GM21381 (cell line): ENCODE results near the gene XIAP.
A peak's percentile ranks its signal among the peaks of the same experiment; 100 is the strongest.
"Not testable (repeated sequence)": the region's sequence is repeated elsewhere in the genome, so short reads cannot be mapped to it uniquely, and the experiment has no call there.

Experiments used
- ATAC-seq: cut with Tn5 transposase; IDR thresholded peaks from one replicate; pipeline ENCODE4 v1.9.1; 2021; ENCODE audit warnings: mild to moderate bottlenecking, moderate library complexity; ENCODE audit not compliant: unreplicated experiment

Gene XIAP

DNA sequence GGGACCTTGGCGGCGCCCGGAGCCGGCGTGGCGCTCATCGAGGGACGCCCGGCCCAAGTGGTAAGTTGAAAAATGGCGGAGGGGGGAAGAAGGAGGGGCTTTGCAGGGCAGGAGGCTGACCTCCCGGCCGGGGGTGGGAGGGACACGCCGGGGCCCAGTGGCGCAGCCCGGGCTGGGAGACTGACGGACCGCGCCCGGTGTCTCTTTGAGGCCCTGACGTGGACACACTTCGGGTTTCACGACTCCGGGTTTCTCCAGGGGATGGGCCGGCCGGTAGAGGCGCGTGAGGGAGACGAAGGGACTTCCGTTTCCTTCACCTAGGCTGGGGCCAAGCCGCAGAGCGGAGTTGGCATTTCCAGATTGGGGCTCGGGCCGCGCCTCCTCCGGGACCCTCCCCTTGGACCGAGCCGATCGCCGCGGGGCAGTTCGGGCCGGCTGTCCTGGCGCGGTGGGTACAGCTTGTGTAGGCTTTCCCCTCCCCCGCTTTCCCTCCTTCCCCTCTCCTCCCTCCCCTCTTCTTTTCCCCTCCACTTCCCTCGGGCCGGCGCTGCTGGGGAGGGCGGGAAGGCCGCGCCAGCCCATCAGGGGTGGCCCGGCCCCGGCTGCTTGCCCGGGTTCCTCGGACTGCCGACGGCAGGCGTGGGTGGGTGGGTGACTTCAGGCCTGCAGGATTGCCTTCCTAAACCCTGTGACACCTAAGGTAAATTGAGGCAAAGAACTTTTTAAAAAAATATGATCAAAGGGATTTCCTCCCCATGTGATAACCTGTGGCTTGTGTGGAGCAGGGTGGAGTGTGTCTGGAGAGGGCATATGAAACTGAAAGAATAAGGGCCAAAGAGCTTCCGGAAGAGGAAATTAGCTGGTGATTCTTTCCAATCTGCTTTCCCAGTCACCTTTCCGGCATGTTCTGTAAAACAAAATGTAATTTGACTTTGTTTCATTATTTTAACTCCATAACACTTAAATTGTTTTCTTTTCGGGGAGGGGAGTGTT, at the start of gene XIAP:
TSS of gene XIAP (plus strand) at position 208 of the 993 bp plus-strand sequence. CDS start 25,610 bp downstream, outside the sequence.
- peak; percentile 81 for ATAC-seq

DNA sequence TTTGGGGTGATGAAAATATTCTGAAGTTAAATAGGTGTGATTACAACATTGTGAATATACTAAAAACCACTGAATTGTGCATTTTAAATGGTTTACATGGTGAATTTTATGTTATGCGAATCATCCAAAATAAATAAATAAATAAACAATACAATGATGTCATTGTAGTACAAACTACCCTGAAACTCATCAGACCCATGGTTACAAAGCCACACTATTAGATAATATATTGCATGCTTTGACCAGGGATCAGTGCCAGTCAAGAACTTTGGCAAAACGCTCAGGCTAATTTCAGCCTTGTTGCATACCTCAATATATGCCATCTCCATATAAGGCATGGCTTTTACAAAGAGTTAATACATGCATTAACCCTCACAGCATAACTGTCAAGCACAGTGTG, 45.5 kb upstream of the XIAP start:
- ATAC-seq, result no peak

DNA sequence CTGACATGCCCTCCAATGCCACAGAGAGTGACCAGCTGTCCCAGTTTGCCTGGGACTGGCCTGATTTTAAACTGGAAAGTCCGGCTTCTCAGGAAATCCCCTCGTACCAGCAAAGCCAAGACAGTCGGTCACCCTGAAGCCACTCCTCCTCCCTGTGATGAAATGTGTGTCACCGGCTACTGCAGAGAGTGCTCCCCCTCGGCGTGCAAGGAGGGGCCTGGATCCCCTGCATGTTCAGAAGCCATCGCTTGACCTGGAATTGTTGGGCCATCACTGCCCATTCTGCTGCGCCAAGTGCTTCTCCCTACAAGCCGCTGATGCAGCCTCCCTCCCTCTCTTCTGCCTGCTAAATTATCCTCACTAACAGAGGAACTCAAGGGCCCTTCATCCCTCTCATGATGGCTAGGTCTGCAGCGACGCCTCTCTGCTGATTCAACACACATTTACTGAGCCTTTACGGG, 44.9 kb upstream of the XIAP start:
- not testable (repeated sequence) for ATAC-seq

- no peak for ATAC-seq
Measured at GRCh38 chrX:123817288-123817894, 42.5 kb upstream of the XIAP start.

GRCh38 chrX:123818243-123818642, 41.6 kb upstream of the XIAP start:
- no peak for ATAC-seq

- no peak for ATAC-seq
Measured at GRCh38 chrX:123822965-123823364, 36.9 kb upstream of the XIAP start.

GRCh38 chrX:123830309-123830708, 29.5 kb upstream of the XIAP start:
- ATAC-seq, result peak; percentile 84

GRCh38 chrX:123833387-123833786, 26.5 kb upstream of the XIAP start:
- peak; percentile 78 for ATAC-seq

GRCh38 chrX:123834116-123834515, 25.7 kb upstream of the XIAP start:
- no peak for ATAC-seq

DNA sequence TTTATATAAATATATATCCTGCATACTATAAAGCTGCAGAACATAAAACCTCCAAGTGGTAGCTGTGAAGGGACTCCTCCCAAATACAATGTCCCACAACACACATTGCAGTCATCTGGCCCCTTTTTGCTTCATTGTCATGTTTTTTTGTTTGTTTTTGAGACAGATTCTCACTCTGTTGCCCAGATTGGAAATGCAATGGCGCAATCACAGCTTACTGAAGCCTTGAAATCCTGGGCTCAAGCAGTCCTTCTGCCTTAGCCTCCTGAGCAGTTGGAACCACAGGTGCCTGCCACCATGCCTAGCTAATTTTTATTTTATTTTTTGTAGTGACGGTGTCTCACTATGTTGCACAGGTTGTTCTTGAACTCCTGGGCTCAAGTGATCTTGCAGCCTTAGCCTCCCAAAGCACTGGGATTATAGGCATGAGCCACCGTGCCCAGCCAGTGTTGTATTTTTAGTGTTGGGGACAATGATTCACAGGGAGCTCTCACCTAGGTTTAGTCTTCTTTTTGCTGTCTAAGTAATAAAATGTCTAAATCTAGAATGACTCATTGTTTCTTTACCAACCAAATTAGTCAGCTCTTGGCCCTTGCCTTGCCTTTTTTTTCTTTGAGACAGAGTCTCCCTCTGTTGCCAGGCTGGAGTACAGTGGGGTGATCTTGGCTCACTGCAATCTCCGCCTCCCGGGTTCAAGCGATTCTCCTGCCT, 24.0 kb upstream of the XIAP start:
- ATAC-seq, result no peak

DNA sequence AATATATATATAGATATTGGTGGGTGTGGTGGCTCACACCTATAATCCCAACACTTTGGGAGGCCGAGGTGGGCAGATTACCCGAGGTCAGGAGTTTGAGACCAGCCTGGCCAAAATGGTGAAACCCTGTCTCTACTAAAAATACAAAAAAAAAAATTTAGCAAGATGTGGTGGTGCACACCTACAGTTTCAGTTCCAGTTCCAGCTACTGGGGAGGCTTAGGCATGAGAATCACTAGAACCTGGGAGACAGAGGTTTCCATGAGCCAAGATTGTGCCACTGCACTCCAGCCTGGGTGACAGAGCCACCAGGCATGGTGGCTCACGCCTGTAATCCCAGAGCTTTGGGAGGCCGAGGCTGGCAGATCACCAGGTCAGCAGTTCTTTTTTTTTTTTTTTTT, 14.7 kb upstream of the XIAP start:
- not testable (repeated sequence) for ATAC-seq

DNA sequence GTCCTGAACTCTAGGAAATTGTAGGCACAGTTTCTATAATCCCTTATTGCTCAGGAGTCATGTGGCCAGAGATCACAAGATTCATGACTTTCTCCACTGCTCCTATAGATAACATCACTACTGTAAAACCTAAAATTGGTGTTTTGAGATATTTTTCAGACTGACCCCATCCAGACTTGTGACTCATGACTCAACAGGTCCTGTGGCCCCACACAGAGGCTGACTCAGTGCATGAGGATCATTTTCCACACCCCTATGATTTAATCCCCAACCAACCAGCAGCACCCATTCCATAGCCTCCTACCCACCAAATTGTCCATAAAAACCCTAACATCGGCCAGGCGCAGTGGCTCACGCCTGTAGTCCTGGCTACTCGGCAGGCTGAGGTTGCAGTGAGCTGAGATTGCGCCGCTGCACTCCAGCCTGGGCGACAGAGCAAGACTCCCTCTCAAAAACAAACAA, 13.2 kb upstream of the XIAP start:
- ATAC-seq, result no peak

DNA sequence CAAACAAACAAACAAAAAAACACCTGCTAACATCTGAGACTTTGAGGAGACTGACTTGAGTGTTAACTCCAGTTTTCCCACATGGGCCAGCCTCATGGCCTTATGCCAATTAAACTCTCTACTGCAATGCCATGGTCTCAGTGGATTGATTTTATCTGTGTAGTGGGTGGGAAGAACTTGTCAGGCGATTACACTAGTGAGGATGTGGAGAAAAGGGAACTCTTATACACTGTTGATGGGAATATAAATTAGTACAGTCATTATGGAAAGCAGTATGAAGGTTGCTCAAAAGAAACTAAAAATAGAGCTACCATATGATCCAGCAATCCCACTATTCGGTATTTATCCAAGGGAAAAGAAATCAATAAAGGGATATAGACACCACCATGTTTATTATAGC, 12.8 kb upstream of the XIAP start:
- no peak for ATAC-seq

- no peak for ATAC-seq
Measured at GRCh38 chrX:123849096-123849495, 10.8 kb upstream of the XIAP start.

DNA sequence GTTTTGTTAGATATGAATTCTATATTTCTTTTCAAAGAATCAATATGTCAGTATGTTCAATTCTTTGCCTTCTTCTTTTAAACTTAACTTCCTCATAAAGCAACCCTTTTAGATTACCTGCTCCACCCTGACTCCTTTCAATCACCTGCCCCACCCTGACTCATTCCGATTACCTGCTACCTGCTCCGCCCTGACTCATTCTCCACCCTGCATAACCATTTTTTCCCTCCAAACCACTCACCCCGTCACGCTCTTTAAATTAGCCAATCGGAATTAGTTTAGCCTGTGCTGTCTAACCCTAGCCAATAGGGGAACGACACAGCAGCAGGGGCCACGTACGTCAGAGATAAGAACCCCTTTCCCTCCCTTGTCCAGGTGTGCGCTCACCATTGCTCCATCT, 9.9 kb upstream of the XIAP start:
- not testable (repeated sequence) for ATAC-seq

DNA sequence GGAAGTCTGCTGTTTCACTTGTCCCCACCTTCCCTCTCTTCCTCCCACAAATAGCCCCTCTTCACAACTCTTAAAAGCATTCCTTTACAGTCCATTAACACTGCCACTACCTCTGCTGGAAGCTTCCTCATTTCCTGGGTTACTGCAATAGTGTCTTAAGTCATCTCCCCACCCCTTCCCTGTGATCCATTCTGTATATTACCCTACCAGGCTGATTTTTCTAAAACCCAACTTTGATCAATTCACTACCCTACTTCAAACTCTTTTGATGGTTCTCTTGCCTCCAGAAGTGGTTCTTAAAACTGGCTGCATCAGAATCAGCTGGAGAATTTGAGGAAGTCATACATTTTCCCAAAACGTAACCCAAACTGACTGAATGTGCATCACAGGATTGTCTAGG, 8.8 kb upstream of the XIAP start:
- ATAC-seq, result no peak

- ATAC-seq, result no peak
Measured at GRCh38 chrX:123854329-123854728, 5.5 kb upstream of the XIAP start.

- ATAC-seq, result peak; percentile 2
Measured at GRCh38 chrX:123859409-123859845, 426 bp upstream of the XIAP start.

GRCh38 chrX:123860983-123861382, 1.1 kb downstream of the XIAP start:
- ATAC-seq, result no peak

GRCh38 chrX:123869488-123869887, 9.6 kb downstream of the XIAP start:
- no peak for ATAC-seq

DNA sequence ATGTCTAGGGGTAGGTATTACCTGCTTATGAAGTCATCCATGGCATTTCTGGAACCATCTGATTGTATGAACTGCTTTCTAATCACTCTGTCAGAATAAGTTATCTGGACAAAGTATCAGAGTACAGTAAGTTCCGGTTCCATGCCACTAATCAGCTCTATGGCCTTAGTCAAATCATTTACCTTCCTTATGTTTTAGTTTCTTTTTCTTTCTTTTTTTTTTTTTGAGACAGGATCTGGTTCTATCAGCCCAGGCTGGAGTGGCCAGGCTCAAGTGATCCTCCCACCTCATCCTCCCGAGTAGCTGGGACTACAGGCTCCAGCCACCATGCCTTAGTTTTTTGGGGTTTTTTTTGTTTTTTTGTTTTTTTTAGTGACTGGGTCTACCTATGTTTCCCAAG, 11.5 kb downstream of the XIAP start:
- ATAC-seq, result peak; percentile 57
